Smooth muscle cell (in vitro differentiated cells): ENCODE measurements around the gene PPME1. TPM values are rescaled to one million over a fixed set of nuclear protein-coding genes. Genes with fewer than 3 reads are reported as not detected.

ENCODE experiments used
- DNase-seq: peaks from one replicate; lab custom pipeline; 2025; ENCODE audit not compliant: unreplicated experiment; lab: John Stamatoyannopoulos, UW
- H2AFZ ChIP-seq: fragments of 200-600 bp; sonication (generic); 2 replicates; pipeline ENCODE4 v1.6.0; 2016; ENCODE audit warnings: antibody characterized with exemption, low read depth, mild to moderate bottlenecking
- H3F3A ChIP-seq: fragments of 200-600 bp; sonication (generic); 2 replicates; pipeline ENCODE4 v1.6.0; 2017; ENCODE audit warnings: antibody characterized with exemption, low read depth
- H3K27ac ChIP-seq: fragments of 200-600 bp; sonication (generic); 2 replicates; pipeline ENCODE4 v1.5.1; 2016; ENCODE audit warnings: low read depth, mild to moderate bottlenecking
- H3K27me3 ChIP-seq: fragments of 200-600 bp; sonication (generic); 2 replicates; pipeline ENCODE4 v1.6.1; 2016; ENCODE audit warnings: low read depth, mild to moderate bottlenecking
- H3K36me3 ChIP-seq: fragments of 200-600 bp; sonication (generic); 2 replicates; pipeline ENCODE4 v1.5.1; 2016; ENCODE audit warnings: low read depth
- H3K4me1 ChIP-seq: fragments of 200-600 bp; sonication (generic); 2 replicates; pipeline ENCODE4 v1.5.1; 2016; ENCODE audit warnings: low read depth
- H3K4me2 ChIP-seq: fragments of 200-600 bp; sonication (generic); 2 replicates; pipeline ENCODE4 v1.6.0; 2016; ENCODE audit warnings: mild to moderate bottlenecking
- H3K4me3 ChIP-seq: fragments of 200-600 bp; sonication (generic); 2 replicates; pipeline ENCODE4 v1.5.1; 2016; ENCODE audit warnings: mild to moderate bottlenecking
- H3K79me2 ChIP-seq: fragments of 200-600 bp; sonication (generic); 2 replicates; pipeline ENCODE4 v1.6.0; 2016; ENCODE audit warnings: low read depth, mild to moderate bottlenecking
- H3K9ac ChIP-seq: fragments of 200-600 bp; sonication (generic); 2 replicates; pipeline ENCODE4 v1.6.0; 2016; ENCODE audit warnings: low read depth
- H3K9me3 ChIP-seq: fragments of 200-600 bp; sonication (generic); replicated peaks from 2 replicates; pipeline ENCODE4 v1.5.1; 2016; ENCODE audit warnings: low read depth
- H4K20me1 ChIP-seq: fragments of 200-600 bp; sonication (generic); 2 replicates; pipeline ENCODE4 v1.6.0; 2016; ENCODE audit warnings: low read depth
- CTCF ChIP-seq: fragments of 200-600 bp; sonication (generic); IDR thresholded peaks from 2 replicates; pipeline ENCODE4 v1.5.1; 2017; ENCODE audit warnings: borderline replicate concordance, mild to moderate bottlenecking, antibody characterized with exemption; ENCODE audit not compliant: insufficient read depth, poor library complexity, severe bottlenecking
- WGBS: methylation state at CpG from one replicate; pipeline ENCODE4 v1.1.7; 2016; ENCODE audit warnings: low lambda C conversion rate; 5-methylcytosine and 5-hydroxymethylcytosine counted together
- polyA plus RNA-seq: library from polyadenylated mRNA; unstranded; fragments of >200 nt; fragmentation: Nextera tagmentation; extraction: Ambion mirVana; gene quantifications from 2 replicates; pipeline ENCODE4 v1.2.1, GENCODE V29; 2016
- total RNA-seq: library from RNA; depleted of rRNA; stranded (reverse); fragments of >200 nt; gene quantifications from 2 replicates; pipeline ENCODE4 v1.2.3, GENCODE V29; 2014

PPME1 gene
- total and polyA plus RNA-seq, 2 experiments from 2014 or later: 67.1 to 69.1 TPM

GRCh38 chr11:74169738-74170458, 1.2 kb upstream of the PPME1 start:
- no peak for TF ChIP-seq CTCF
- Histone ChIP-seq H3K9me3 (no peaks in the 10 kb centered on the region), H3K36me3 (peaks cover 12% of the 10 kb centered on the region), H3K79me2 (peaks cover 60% of the 10 kb centered on the region), H3K4me1 (peaks cover 34% of the 10 kb centered on the region), H3K4me3 (peak overlapping the region; percentile 80), H3K27me3 (no peaks in the 10 kb centered on the region), H3K27ac (peak overlapping the region; percentile 68), H4K20me1 (peaks cover 14% of the 10 kb centered on the region), H3K9ac (peak overlapping the region; percentile 71), H3F3A (no peaks in the 10 kb centered on the region), H2AFZ (peak overlapping the region; percentile 96), H3K4me2 (peak overlapping the region; percentile 92)
- 18% methylated on average over 9 of the region's 9 CpGs for WGBS
- no peak for DNase-seq

- Histone ChIP-seq H3K27ac (peak overlapping the region; percentile 70), H3K4me2 (peak overlapping the region; percentile 88), H3F3A (no peaks in the 10 kb centered on the region), H3K4me1 (peaks cover 34% of the 10 kb centered on the region), H4K20me1 (peaks cover 22% of the 10 kb centered on the region), H3K9ac (peak overlapping the region; percentile 75), H3K79me2 (peaks cover 76% of the 10 kb centered on the region), H2AFZ (peak overlapping the region; percentile 83), H3K9me3 (no peaks in the 10 kb centered on the region), H3K27me3 (no peaks in the 10 kb centered on the region), H3K36me3 (peaks cover 8% of the 10 kb centered on the region), H3K4me3 (peak overlapping the region; percentile 80)
- no peak for DNase-seq
- WGBS: 2% methylated on average over 5 of the region's 5 CpGs
- no peak for TF ChIP-seq CTCF
These were observed 510 bp downstream of the PPME1 start for GRCh38 chr11:74171630-74171968.

GRCh38 chr11:74171997-74172396, 908 bp downstream of the PPME1 start:
- DNase-seq: no peak
- Histone ChIP-seq H3K79me2 (peaks cover 79% of the 10 kb centered on the region), H3K4me2 (peak overlapping the region; percentile 88), H3K9me3 (no peaks in the 10 kb centered on the region), H2AFZ (peak overlapping the region; percentile 83), H3K36me3 (peaks cover 8% of the 10 kb centered on the region), H3K4me3 (peak overlapping the region; percentile 80), H3K4me1 (peaks cover 34% of the 10 kb centered on the region), H3F3A (no peaks in the 10 kb centered on the region), H3K27me3 (no peaks in the 10 kb centered on the region), H3K27ac (peak overlapping the region; percentile 70), H3K9ac (peak overlapping the region; percentile 75), H4K20me1 (peaks cover 24% of the 10 kb centered on the region)
- TF ChIP-seq CTCF: no peak
- 22% methylated on average over 5 of the region's 5 CpGs for WGBS

GRCh38 chr11:74175920-74176319, 4.8 kb downstream of the PPME1 start:
- Histone ChIP-seq H3K4me1 (peaks cover 23% of the 10 kb centered on the region), H3K27ac (no peak overlapping the region), H3K4me2 (no peak overlapping the region), H3K36me3 (no peaks in the 10 kb centered on the region), H4K20me1 (peaks cover 59% of the 10 kb centered on the region), H3K27me3 (no peaks in the 10 kb centered on the region), H3K9ac (no peak overlapping the region), H3K9me3 (no peaks in the 10 kb centered on the region), H2AFZ (no peak overlapping the region), H3K79me2 (peaks cover 85% of the 10 kb centered on the region), H3K4me3 (no peak overlapping the region), H3F3A (no peaks in the 10 kb centered on the region)
- TF ChIP-seq CTCF: no peak
- 91% methylated on average over 1 of the region's 1 CpG for WGBS
- no peak for DNase-seq
